Amniotic epithelial cell (primary cell): Measurements from ENCODE around the gene THBS3.
"Not testable (repeated sequence)": the region's sequence is repeated elsewhere in the genome, so short reads cannot be mapped to it uniquely, and the experiment has no call there.

Source experiments
- DNase-seq: peaks from one replicate; pipeline ENCODE4 v3.0.0-alpha.2; 2010; ENCODE audit warnings: low read depth

The THBS3 gene

DNA sequence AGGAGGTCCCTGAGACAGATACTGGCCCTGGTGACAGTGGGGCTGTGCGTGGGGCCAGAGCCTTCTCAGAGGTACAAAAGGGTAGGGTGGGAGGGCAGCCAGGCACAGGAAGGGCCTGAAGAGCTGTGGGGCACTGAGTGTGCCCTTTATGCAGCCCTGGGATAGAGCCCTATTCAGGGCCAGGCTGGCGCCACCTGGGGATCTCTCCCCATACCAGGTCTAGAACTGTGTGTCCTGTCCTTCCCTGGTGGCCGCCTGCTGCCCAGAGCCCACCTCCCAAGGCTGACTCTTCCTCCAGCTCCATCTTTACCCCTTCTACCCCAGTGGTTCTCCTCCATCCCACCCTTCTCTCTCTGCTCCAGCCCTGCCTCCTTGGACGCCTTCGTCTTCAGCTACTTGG is 25.8 kb upstream of the THBS3 start:
- DNase-seq, result not testable (repeated sequence)

DNA sequence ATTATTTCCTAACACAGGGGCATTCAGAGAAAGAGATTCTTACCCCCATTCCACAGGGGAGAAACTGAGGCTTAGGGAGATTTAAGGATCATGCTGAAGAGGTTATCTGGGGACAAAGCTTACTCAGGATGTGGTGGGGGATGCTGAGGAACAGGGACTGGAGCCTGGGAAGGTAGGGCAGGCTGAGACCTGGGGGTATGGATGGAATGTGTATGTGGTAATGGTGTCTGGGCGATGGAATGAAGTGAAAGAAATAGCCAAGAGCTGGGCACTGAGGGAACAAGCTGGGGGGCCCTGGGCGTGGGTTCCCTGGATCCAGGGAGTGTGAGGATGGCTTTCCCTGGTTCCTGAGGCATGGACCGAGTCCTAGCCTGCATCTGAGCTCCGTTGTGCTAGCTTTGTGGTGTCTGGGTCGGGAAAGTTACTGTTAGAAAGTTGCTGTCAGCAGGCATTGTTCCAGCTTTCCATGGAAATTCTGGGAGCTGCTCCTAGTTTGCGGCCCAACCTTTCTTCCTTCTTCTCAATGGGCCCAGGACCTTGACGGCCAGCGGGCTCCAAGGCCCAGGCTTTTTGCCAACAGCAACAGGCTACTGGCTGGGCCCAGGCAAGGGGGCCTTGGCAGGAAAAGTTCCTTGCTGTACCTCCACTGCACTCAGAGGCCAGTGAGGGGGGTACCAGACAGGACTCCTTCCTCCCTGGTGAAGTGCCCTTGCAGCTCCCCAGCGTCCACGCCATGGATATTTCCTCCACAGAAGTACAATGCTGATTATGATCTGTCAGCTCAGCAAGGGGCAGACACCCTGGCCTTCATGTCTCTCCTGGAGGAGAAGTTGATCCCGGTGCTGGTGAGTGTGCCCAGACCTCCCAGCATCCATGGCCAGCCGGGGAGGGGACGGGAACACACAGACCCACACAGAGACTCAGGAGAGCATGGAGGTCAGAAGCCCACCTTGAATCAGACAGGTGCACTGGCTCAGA is 24.6 kb upstream of the THBS3 start:
- peak; percentile 67 for DNase-seq

DNA sequence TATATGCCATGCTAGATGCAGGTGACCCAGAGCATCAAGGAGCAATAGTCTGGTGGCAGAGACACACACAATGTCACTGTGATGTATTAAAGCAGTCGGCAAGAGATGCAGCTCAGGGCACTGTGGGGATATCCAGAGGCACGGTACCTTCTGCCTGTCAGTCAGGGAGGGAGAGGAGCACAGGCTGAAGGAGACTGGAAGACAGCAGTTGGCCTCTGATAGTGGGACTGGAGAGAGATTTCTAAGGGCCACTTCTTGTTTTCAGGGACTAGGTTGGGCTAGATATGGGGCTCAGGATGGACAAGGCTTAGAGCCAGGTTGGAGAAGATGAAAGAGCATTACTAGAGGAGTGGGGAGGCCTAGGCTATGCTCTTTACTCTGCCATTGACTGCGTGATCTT is 23.6 kb upstream of the THBS3 start:
- not testable (repeated sequence) for DNase-seq

DNA sequence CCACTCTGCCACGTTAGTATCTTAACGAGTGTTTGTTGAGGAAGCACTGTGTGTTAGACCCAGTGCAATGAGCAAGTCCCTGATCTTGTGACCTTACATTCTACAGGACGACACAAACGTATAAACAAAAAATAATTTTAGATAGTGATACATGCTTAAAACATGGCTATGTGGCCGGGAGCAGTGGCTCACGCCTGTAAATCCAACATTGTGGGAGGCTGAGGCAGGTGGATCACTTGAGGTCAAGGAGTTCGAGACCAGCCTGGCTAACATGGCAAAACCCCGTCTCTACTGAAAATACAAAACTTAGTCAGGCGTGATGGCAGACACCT is 20.4 kb upstream of the THBS3 start:
- no peak for DNase-seq

DNA sequence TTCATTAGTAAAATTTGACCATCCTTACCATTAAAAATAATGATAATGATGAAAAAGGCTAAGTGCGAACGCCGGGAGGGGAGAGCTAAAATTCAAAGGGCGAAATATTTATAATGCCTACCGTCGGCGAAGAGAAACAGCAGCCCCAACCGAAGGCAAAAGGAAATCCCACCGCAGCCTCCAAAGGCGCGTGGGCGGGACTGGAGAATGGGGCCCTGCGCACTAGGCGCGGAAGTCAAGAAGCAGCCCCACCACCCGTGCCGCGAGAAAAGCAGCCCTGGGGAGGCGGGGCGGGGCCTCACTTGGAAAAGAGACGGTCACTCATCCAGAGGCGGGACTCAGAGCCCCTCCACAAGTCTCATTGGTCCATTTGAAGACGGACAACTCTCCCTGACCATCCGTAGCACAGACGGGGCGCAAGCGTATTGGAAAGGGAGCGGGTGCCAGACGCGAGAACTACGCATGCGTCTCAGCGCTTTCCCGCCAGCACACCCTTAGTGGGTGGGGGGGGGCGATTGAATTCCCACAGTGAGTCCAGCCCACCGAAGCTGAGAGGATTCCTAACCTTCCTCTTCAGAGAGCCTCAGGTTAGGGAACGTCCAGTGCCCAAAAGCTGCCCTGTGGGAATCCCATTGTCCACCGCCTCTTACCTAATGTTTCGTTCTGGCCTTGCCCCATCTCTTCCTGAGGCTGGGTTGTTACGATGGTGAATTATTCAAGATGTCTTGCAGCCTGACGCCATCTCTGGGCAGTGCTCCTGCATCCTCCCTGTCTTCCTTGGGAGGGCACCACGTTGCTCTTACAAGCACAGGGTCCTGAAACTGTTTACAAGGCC is 19.8 kb upstream of the THBS3 start:
- DNase-seq, result peak; percentile 98

DNA sequence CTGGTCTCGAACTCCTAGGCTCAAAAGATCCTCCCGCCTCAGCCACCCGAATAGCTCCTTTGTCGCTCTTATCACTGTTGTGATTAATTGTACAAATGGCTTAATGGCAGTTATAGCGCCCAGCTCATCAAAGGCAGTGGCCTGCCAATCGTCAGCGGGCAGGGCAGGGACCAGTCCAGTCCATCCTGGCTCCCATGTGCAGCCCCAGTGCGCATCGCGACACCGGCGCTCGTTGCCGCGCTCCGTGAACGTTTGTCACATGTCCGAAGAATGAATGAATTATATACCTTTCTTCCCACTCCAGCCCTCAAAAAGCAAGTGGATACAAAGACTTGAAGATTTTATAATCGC is 19.2 kb upstream of the THBS3 start:
- no peak for DNase-seq

DNA sequence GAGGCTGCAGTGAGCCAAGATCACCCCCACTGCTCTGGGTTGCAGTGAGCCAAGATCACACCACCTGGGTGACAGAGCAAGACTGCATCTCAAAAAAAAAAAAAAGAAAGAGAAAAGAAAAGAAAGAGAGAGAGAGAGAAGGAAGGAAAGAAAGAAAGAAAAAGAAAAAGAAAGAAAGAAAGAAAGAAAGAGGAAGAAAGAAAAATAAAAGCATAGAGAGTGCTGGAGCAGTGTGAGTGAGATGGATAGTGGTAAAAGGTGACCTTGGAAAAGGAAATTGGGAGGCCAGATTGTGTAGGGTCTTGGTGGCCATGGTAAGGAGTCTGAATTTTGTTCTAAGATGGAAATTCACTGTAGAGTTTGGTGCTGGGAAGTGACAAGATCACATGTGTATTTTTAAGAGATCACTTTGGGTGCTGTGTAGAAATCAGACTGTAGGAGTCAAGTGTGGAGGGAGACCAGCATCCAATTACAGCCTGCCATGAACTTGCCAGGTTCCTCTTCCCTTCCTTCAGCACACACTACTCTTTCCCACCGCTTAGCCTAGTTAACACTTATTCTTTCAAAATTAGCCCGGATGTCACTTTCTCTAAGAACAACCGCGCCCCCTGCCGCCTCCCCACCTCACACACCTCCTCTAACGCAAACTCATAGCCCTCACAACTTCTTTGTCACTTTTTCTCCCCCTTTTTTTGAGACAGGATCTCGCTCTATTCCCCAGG is 18.7 kb upstream of the THBS3 start:
- peak; percentile 74 for DNase-seq

DNA sequence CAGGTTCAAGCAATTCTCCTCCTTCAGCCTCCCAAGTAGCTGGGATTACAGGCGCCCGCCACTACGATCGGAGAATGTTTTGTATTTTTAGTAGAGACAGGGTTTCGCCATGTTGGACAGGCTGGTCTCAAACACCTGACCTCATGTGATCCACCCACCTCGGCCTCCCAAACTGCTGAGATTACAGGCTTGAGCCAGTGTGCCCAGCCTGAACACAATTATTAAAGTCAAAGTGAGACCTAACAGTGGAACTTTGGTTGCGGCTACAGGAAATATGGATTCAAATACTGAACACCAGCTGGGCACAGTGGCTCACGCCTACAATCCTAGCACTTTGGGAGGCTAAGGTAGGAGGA is 17.7 kb upstream of the THBS3 start:
- not testable (repeated sequence) for DNase-seq

DNA sequence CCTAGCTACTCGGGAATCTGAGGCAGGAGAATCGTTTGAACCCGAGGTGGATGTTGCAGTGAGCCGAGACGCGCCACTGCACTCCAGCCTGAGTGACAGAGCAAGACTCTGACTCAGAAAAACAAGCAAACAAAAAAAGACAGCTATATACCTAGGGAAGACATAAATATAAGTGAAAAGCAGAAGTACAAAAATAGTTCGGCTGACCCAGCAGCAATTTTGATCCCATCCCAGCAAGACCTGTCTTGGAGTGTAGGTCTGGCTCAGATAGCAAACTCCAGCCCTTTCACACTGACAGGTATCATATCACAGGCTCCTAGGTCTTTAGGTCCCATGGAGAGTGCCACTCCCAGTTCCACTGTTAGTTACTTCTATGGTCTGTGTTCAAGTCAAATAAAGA is 15.3 kb upstream of the THBS3 start:
- no peak for DNase-seq

DNA sequence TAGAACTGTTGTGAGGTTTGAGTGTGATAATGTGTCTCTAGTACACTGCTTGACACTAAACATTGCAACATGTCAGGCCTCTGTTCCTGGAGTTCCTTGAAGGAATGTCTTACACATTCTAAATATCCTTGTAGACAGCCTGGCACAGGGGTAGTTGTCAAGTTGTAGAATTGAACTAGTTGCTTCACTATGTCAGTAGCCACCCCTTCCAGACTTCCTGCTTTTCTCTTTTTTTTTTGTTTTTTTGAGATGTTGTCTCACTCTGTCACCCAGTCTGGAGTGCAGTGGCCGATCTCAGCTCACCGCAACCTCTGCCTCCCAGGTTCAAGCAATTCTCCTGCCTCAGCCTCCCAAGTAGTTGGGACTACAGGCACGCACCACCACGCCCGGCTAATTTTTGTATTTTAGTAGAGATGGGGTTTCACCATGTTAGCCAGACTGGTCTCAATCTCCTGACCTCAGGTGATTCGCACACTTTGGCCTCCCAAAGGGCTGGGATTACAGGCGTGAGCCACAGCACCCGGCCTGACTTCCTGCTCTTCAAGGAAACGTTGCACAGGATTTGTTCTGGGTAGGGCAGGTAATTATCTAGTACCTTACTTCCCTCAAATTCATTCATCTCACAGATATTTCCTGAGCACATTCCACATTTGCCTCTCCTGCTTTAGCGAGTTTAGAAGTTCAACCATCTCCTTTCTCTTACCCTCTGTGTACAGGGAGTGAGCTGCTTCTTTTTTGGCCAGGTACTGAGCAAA is 12.7 kb upstream of the THBS3 start:
- DNase-seq, result not testable (repeated sequence)

DNA sequence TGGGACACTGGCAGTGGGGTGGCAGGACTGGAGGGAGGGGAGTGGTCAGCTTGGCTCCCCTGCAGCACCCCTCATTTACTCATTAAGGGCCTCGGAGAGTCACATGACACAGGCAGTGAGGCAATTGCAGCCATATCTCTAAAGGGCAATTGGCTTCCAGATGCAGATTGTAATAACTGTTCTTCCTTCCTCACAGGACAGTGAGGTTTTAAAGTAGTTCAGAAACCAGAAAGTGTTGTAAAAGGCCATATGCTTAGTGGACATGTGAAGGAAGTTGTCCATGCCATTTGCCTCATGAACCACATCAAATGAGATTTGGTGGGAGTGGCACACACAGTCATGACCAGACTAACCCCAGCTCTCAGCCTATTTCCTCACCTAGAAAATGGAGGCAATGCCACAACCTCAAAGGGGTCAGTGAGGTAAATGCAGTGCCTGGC is 11.9 kb upstream of the THBS3 start:
- no peak for DNase-seq

DNA sequence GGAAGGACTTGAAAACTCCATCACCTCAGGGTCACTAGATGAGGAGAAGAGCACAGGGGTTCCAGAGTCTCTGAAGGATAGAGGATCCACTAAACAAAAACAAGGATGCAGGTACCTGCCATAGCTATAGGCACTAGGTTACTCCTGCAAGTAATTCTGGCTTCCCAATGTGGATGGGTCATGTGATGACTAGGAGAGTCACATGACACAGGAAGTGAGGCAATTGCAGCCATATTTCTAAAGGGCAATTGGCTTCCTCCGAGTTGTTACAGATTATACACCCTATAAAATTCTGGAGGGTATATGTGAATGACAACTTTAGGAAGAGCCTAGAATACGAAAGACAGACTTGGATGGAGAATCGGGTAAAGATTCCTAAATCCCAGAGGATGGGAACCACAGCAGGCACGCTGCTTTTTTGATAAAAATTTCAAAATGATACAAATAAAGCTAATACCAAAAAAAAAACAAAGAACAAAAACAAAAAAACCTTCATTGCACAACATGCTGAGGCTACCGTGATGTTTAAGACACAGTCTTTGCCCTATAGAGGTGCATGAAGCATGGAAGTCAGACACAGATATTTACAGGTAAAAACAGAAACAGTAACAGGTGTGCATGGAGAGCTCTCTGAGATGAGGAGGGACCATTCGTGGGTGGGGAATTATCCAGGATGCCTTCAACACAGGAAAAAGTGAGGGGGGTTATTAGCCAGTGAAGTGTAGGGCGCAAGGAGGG is 11.3 kb upstream of the THBS3 start:
- DNase-seq, result peak; percentile 74

DNA sequence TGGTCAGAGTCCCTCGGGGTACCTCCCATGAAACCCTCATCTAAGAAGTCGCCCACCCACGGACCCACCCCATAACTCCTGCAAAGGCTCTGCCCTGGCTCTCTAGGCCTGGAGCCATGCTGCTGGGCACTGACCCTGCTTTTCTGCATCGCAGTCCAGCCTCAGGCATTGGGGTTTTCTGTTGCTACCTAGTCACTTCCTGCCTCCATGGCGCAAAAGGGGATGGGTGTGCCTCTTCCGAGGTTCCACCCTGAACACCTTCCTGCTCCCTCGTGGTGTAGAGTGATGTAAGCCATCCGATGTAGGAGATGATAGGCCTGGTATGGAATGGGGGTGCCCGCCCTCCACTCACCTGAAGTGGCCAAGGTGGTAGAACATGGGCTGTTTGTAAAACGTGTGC is 7.0 kb upstream of the THBS3 start:
- not testable (repeated sequence) for DNase-seq

DNA sequence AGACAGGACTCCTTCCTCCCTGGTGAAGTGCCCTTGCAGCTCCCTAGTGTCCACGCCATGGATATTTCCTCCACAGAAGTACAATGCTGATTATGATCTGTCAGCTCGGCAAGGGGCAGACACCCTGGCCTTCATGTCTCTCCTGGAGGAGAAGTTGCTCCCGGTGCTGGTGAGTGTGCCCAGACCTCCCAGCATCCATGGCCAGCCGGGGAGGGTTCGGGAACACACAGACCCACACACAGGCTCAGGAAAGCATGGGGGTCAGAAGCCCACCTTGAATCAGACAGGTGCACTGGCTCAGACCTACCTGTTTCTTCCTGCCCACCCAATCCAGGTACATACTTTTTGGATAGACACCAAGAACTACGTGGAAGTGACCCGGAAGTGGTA is 4.3 kb upstream of the THBS3 start:
- DNase-seq, result not testable (repeated sequence)

DNA sequence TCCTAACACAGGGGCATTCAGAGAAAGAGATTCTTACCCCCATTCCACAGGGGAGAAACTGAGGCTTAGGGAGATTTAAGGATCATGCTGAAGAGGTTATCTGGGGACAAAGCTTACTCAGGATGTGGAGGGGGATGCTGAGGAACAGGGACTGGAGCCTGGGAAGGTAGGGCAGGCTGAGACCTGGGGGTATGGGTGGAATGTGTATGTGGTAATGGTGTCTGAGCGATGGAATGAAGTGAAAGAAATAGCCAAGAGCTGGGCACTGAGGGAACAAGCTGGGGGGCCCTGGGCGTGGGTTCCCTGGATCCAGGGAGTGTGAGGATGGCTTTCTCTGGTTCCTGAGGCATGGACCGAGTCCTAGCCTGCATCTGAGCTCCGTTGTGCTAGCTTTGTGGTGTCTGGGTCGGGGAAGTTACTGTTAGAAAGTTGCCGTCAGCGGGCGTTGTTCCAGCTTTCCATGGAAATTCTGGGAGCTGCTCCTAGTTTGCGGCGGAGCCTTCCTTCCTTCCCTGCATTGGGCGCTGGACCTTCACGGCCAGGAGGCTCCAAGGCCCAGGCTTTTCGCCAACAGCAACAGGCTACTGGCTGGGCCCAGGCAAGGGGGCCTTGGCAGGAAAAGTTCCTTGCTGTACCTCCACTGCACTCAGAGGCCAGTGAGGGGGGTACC is 3.8 kb upstream of the THBS3 start:
- DNase-seq, result peak; percentile 16

DNA sequence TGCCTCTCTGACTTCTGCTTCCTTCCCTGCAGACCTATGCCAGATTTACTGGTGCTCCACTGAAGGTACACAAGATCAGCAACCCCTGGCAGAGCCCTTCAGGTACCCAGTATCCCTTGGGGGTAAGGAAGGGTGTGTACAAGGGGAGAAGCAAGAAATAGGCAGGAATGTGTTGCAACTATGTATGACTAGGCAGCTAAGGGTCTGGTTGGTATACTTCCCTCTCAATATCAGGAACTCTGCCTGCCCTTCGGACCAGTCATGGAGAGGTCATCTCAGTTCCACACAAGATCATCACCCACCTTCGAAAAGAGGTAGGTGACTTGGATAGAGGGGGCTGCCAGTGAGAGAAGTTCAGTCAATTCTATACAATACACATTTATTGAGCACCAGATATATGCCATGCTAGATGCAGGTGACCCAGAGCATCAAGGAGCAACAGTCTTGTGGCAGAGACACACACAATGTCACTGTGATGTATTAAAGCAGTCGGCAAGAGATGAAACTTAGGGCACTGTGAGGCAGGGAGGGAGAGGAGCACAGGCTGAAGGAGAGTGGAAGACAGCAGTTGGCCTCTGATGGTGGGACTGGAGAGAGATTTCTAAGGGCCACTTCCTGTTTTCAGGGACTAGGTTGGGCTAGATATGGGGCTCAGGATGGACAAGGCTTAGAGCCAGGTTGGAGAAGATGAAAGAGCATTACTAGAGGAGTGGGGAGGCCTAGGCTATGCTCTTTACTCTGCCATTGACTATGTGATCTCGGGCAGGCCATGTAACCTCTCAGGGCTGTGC is 2.8 kb upstream of the THBS3 start:
- DNase-seq, result no peak

DNA sequence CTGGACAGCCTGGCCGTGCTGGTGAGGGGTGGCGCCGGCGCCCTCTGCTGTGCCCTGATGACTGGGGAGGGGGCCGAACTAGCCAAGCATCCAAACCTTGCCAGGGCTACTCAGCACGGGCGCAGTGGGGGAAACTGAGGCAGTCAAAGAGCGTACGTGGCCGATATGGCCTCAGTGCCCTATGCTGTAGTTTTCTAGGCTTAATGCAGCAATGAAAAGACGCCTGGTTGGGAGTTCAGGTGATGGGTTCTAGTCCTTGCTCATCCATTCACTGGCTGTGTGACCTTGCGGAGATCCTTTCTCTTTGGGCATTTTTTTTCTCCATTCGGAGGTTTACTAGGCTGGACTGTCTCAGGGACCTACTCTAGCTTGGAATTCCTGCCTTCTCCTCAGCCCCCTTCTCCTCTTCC is 1.6 kb upstream of the THBS3 start:
- no peak for DNase-seq

DNA sequence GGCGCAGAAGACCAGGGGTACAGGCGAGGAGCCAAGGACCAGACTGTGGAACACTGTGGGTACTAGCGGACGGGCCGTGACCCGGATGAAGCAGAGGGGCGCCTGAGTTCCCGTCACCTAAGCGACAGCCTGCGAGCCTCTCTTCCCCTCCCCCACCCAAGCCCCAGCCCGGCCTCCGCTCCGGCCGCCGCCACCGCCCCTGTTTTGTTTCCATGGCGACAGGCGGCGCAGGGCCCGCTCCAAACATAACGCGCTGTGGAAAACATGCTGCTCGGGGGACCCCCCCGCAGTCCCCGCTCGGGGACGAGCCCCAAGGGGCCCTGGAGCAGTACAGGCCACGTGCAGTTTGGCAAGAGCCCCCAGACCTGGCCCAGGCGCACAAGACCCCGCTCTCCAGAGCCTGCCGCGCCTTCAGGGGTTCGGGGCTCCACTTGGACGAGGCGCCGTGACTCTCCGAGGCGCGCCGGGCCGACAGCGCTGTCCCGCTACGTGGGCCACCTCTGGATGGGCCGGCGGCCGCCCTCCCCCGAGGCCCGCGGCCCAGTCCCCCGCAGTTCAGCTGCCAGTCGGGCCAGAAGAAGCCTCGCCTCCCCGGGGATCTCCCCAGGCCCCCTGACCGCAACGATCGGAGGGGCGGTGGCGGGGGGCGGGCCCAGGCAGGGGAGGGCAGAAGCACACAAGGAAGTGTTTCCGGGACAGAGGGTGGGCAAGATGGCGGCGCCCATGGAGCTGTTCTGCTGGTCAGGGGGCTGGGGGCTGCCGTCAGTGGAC is 1.0 kb upstream of the THBS3 start, which contains the start of gene MTX1:
MTX1 (plus strand) TSS at position 155 of the 771 bp plus-strand sequence; CDS start at position 265, 110 bp downstream.
- DNase-seq, result peak; percentile 73
